NCI-H524 (cell line): ENCODE data around the gene WDR5.

Experiments used
- DNase-seq, 2 experiments: peaks; one replicate each; lab custom pipeline; 2025; lab: John Stamatoyannopoulos, UW

Gene WDR5

GRCh38 chr9:134174073-134174449, 38.2 kb downstream of the WDR5 start:
- no peak for DNase-seq

- DNase-seq: no peak
Measured at GRCh38 chr9:134174526-134175290, 38.8 kb downstream of the WDR5 start.

- DNase-seq: no peak
Measured at GRCh38 chr9:134175291-134175807, 39.5 kb downstream of the WDR5 start.

DNA sequence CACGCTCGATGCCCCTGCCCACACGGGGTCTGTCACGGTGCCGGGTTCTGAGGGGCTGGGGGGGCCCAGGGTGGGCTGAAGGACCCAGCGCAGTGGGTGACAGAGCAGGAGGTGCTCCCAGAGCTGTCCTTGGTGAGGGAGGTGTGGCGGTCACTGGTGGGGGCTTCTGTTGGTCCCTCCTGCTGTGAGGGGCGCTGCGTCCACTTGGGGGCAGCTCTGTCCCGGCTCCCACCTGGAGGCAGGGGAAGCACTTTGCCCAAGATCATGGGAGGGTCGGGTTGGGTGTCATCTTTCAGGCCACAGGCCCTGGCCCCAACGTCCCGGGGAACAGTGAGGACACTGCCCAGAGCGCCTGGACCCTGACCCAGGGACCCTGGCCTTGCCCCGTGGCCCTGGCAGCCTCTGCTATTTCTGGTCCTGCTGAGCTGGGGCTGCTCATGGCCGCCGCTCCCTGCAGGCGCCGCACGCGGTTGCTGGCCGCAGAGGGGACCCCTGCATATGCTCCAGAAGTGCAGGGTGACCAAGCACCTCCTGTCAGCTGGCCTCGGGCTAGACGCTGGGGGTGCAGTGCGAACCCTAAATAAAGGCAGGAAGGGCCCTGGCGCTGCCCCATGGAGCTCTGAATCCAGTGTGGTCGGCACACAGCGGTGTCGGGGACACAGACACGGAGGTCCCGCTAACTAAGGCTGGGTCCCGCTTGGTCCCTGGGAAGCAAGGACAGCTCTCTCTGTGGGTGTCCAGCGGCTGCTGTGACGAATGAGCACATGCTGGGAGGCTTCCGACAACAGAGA, 40.1 kb downstream of the WDR5 start:
- DNase-seq: no peak

DNA sequence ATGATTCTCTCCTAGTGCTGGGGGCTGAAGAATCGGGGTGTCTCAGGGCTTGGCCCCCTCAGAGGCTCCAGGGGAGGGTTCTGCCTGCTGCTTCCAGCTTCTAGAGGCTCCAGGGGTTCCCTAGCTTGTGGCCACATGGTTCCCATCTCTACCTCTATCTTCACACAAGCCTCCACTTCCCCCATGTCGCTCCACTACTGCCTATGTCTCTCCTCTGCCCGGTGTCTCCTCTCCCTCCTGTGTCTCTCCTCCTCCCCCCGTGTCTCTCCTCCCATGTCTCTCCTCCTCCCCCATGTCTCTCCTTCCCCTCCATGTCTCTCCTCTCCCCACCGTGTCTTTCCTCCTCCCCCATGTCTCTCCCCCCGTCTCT, 40.7 kb downstream of the WDR5 start:
- no peak for DNase-seq

GRCh38 chr9:134177186-134177585, 41.3 kb downstream of the WDR5 start:
- DNase-seq: no peak

GRCh38 chr9:134177624-134178393, 41.9 kb downstream of the WDR5 start:
- DNase-seq: no peak

DNA sequence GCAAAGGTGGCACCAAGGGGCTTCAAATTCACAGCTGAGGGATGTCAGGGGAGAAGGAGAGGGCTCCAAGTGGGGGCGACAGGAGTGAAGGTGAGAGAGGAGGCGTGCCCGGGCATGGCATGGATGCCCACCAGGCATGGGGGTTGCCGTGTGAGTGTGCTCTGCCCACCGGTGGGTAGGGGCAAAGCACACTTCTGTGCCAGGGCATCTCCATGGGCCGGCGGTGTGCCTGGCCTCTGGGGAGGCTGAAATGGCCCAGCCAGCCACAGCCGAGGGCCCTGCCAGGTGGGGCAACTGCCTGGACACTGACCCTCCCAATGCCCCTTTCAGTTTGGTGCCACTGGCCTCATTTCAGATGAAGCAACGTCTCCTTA, 42.5 kb downstream of the WDR5 start:
- no peak for DNase-seq

DNA sequence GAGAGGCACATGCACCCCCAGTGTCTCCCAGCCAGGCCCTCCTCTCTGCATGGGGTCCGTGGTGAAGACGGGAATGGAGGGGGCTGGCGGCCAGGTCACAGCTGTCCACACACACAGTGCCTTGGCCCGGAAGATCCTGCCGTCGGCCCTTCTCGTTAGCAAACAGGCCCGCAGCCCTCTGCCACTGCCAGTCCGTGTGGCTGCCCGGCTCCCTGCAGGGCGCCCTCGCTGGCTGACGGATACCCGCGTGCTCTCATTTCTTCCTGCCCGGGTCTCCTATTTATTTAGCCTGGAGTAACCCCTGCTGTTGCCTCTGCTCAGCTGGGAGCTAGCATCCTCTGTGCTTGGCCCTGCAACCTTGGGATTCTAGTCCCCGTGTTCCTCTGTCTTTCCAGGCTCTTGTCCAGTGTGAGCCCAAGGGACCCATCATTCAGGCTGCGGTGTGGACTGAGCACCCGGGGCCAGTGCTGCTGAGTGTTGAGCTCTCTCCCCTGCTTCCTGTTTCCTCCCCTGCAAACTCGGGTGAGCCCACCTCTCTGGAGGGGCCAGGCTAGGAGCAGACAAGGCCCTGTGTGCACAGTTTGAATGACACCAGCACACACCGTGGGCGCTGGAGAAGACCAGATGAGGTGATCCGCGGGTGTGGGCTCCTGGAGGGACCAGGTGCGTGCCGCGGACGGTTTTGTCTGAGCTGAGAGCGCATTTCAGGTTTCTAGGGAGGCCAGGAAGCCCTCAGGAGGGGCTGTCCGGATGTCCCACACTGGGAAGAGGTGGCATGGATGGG, 43.1 kb downstream of the WDR5 start:
- DNase-seq: no peak

DNA sequence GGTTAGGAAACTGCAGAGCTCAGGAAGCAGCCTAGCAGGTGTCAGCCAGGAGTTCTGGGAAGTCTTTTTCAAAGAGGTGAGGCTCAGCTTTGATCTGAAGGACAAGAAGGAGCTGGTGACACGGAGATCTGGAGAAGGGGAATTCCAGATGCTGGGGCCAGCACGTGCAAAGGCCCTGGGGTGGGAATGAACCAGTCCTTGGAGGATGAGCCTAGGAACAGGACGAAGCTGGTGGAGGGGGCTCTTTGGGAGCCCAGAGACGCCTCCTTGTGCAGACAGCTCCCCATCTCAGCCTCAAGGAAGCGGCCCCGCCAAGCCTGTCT, 43.7 kb downstream of the WDR5 start:
- no peak for DNase-seq

DNA sequence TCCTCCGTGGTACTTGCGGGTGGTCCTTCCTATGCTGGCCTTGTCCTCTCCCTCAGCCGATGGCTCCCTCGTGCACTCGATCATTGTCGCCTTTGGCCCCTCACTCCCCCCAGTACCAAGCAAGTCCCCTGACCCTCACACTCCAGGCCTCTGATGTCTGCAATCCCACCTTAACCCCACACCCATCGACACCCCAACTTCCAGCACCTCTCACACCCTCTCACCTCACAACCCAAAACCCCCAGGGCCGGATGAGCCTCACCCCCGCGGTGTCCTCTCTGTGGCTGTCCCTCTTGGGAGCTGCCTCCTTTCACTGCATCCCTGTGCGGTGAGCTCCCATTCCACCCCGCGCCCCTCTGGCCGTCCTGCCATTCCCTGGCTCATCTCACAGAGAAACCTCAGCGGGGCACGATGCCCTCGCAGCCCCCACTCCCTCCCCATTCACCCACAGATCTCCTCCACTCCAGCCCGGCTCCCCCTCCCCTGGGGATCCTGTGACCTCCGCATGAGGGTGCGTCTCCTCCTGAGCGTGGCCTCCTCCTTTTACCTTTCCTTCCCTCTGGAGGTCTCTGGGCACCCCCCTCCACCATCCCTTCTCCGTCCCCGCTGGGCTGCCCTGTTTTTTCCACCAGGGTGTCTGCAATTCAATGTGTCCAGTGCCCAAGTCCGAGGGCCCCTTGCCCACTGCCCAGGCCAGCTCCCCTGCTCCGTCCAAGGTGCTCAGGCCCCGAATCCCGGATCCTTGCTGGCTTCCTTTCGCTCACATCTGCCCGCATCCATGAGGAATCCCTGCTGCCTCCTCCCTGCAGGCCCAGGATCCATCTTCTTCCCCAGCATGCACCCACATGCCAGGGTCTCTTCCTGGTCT, 44.3 kb downstream of the WDR5 start:
- no peak for DNase-seq

DNA sequence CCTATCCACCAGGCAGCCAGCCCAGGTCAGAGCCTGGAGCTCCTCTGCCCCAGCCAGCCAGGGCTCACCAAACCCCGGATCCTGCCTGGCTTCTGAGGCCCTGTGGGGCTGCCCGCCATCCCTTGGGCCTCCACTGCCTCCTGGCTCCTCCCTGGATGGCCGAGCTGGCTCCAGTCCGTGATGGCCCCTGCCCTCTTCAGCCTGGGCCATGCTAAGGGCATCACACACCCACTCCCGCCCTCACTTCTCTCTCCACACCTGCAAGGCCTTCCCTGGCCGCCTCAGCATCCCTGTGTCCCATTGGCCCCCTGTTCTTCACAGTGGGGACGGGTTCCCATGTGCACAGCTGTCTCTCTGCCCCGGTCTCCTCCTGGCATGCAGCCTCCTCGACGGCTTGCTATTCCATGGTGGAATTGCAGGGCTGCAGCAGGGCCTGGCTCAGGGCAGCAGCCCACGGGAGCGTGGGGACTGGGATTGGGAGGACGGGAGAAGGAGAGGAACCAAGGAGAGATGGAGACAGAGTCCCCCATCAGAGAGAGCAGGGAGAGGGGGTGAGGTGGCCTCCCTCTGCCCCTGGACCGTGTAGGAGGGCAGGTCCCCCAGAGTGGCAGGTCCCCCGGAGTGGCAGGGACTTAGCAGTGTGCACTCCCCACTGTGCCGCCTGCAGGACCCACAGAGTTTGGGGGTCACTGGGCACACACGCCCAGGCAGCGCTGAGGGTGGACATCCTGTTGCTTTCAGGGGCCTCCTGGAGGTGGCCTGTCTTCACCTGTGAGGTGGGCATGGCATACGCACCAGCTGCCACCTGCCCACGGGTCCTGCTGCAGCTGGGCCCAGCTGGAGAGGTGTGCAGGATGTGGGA, 45.1 kb downstream of the WDR5 start:
- no peak for DNase-seq

DNA sequence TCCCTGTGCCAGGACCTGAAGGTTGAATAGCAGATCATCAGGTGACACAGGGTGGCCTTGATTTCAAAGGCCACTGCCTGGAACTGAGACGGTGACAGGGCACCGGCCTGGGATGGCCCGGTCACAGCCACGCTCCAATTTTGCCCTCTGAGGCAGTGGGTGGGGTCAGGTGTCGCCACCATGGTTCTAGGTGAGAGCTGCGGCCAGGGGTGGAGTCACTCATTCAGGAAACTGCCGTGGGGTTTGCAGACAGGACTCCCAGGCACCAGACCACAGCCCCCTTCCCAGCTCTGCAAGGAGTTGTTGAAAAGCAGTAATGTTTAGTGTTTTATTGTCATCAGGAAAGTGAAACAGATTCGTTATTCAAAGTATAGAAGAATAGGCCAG, 45.8 kb downstream of the WDR5 start:
- no peak for DNase-seq

GRCh38 chr9:134182554-134183085, 46.7 kb downstream of the WDR5 start:
- no peak for DNase-seq

DNA sequence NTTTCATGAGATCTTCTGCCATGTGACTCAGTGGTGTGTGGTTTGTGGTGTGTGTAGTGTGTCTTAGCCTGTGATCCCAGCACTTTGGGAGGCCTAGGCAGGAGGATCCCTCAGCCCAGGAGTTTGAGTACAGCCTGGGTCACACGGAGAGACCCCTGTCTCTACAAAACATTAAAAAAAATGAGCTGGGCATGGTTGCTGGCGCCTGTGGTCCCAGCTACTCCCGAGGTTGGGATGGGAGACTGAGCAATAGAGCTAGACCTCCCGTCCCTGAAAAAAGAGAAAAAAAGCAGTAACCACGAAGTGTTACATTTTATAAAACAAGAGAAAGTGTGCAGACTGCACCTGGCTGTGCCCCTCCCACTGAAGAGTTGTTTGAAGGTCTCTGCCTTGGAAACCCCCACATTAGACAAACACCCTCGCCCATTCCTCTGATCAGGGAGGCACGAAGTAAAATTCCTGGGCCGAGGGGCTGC, 49.7 kb downstream of the WDR5 start:
- no peak for DNase-seq

DNA sequence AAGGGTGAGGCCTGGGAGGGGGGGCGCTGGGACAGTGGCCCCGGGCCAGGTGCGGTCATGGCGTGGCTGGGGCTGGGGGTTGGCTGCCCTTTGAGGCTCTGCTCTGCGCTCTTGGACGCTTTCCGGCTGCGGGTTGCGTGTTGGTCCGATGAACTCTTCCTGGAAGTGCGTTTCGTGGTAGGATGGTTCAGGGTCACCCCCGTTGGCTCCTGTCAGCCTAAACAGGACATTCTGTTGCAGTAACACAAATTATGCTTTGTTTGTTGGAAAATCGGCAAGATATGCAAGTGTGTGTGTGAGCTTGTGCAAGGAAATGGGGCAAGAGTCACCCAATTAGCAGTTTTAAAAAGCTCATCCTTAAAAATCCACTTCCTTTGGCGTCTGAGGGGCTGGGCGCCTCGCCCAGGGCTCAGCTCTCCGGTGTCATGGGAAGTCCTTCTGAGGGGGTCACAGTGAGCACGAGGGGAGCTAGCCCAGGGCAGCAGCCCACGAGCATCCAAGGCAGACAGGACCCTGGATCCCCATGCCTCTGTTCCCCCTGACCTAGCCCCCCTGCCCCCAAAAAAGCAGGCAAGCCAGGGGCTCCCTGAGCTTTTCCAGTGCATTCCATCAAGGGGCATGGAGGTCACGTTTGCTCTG, 50.7 kb downstream of the WDR5 start:
- DNase-seq: no peak

- DNase-seq: no peak
Measured at GRCh38 chr9:134187110-134187531, 51.2 kb downstream of the WDR5 start.

DNA sequence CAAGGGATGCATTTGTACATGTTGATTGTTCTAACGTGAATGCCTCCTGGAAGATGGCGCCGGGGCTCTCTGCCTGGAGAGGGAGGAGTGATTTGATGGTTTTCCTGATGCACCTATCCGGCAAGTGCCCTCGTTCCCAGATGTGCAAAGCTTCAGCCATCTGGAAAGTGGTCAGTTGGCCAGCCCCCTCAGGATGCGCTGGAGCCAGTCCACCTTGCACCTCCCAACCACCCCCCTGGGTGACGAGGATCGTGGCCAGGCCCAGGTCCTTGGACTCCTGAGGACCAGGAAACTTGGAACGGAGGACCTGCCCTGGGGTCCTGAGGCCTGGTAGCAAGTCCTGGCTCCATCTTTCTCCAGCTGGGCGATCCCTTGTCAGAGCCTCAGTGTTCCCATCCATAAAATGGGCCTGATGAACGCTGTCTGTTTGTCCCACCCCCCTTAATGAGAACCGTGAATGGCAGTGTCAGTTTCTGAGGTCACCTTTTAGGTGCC, 52.1 kb downstream of the WDR5 start:
- DNase-seq: no peak
